Transverse colon (tissue), 4 donors: Measurements from ENCODE around the gene COIL. TPM values are rescaled to one million over a fixed set of nuclear protein-coding genes. Genes with fewer than 3 reads are reported as not detected.

Source experiments
- DNase-seq: peaks from one replicate; pipeline ENCODE4 v3.0.0-alpha.2; 2019
- H3K27ac ChIP-seq, 4 donors: fragments of 200-600 bp; sonication (generic); 2 replicates each; pipeline ENCODE4 v1.5.1; 2016 to 2018; ENCODE audit warnings: inconsistent platforms in 4 of 4
- H3K27me3 ChIP-seq: fragments of 200-600 bp; sonication (generic); 2 replicates; pipeline ENCODE4 v1.5.1; 2017; ENCODE audit warnings: inconsistent platforms
- H3K36me3 ChIP-seq, 4 donors: fragments of 200-600 bp; sonication (generic); 2 replicates each; pipeline ENCODE4 v1.5.1; 2017 to 2019; ENCODE audit warnings: inconsistent platforms in 4 of 4
- H3K4me1 ChIP-seq, 4 donors: fragments of 200-600 bp; sonication (generic); 2 replicates each; pipeline ENCODE4 v1.5.1; 2017 to 2020; ENCODE audit warnings: inconsistent platforms in 4 of 4
- H3K4me3 ChIP-seq, 4 donors: fragments of 200-600 bp; sonication (generic); 1 replicate in 1 of 4; 2 replicates in 3 of 4; pipeline versions ENCODE4 v1.5.1 to v1.6.1; 2017 to 2019; ENCODE audit warnings: inconsistent platforms in 4 of 4
- H3K9me3 ChIP-seq, 2 donors: fragments of 200-600 bp; sonication (generic); 2 replicates each; pipeline ENCODE4 v1.5.1; 2017 to 2019; ENCODE audit warnings: inconsistent platforms in 2 of 2
- CTCF ChIP-seq, 5 experiments: fragments of 200-600 bp in 3 of 5; fragments of 450-650 bp in 2 of 5; sonication (generic) in 3 of 5; IDR thresholded peaks; 1 replicate in 2 of 5; 2 replicates in 3 of 5; pipeline ENCODE4 v1.5.1; 2016 to 2017; ENCODE audit warnings: antibody characterized with exemption in 5 of 5, inconsistent platforms in 3 of 5, mild to moderate bottlenecking in 2 of 5, moderate library complexity in 1 of 5
- EP300 ChIP-seq: sonication (generic); formaldehyde crosslinking; IDR thresholded peaks from one replicate; pipeline ENCODE4 v1.6.1; 2017; ENCODE audit warnings: antibody characterized with exemption, low read depth
- POLR2A ChIP-seq: fragments of 450-650 bp; IDR thresholded peaks from one replicate; pipeline ENCODE4 v1.6.1; 2016; ENCODE audit warnings: antibody characterized with exemption, mild to moderate bottlenecking, moderate library complexity
- POLR2AphosphoS5 ChIP-seq, 3 donors: sonication (generic); formaldehyde crosslinking; IDR thresholded peaks; one replicate each; pipeline ENCODE4 v1.6.1; 2016; ENCODE audit warnings: antibody characterized with exemption in 3 of 3
- WGBS, 2 donors: methylation state at CpG; one replicate each; pipeline ENCODE4 v1.1.5; 2018; ENCODE audit warnings: low coverage in 1 of 2; 5-methylcytosine and 5-hydroxymethylcytosine counted together
- in situ Hi-C, 4 donors: fragments of 200-750 bp; cut with MboI; loops; one replicate each; pipeline versions ENCODE4 v1.15.0 to v1.15.1; 2017; ENCODE audit warnings: low sequenced_read_pairs in 3 of 4, low pct_ligation_motif_present in 1 of 4, low pct_unique_long_range_greater_than_20kb in 1 of 4
- intact Hi-C: fragments of 100-400 bp; cut with DNase I; formaldehyde crosslinking; loops from one replicate; pipeline ENCODE4 v1.15.1; 2023; ENCODE audit warnings: low total_unique reads
- total RNA-seq, 4 donors: library from RNA; depleted of rRNA; stranded (reverse); fragments of >200 nt; gene quantifications; one replicate each; pipeline ENCODE4 v1.1.0, GENCODE V29; 2016

Gene COIL
- total RNA-seq, 4 donors from 2014 or later, result 1.5 to 12.2 (median 8.2) TPM

- Histone ChIP-seq H3K36me3 (no peaks in the 10 kb centered on the region), H3K27ac (no peak overlapping the region), H3K27me3 (no peaks in the 10 kb centered on the region), H3K9me3 (peaks cover 7 to 8% of the 10 kb centered on the region in 2 donors), H3K4me1 (no peaks in the 10 kb centered on the region), H3K4me3 (no peak overlapping the region)
- WGBS, 2 donors, result 52 to 68% methylated on average over 2 of the region's 2 CpGs
- intact Hi-C loops, result no loop called here
- no peak for DNase-seq
- in situ Hi-C loops, result loop anchor here in 1 of 4 donors (25.0 kb wide), 1 partner anchor 114 kb away; no protein-coding TSS in a partner anchor
- no peak for TF ChIP-seq EP300
- TF ChIP-seq POLR2A, result no peak
- no peak for TF ChIP-seq POLR2AphosphoS5 (IDR thresholded peaks at IDR 0.05)
- TF ChIP-seq CTCF (IDR thresholded peaks at IDR 0.05), result no peak
Measured at GRCh38 chr17:56926704-56927103, 34.1 kb downstream of the COIL start.

GRCh38 chr17:56926270-56926669, 34.6 kb downstream of the COIL start:
- no peak for DNase-seq
- no peaks in the 10 kb centered on the region for H3K27me3 ChIP-seq
- intact Hi-C loops (no loop called here), in situ Hi-C loops (loop anchor here in 1 of 4 donors (25.0 kb wide), 1 partner anchor 114 kb away; no protein-coding TSS in a partner anchor)
- TF ChIP-seq EP300 (no peak), CTCF (IDR thresholded peaks at IDR 0.05) (no peak), POLR2AphosphoS5 (IDR thresholded peaks at IDR 0.05) (no peak), POLR2A (no peak)
- peaks cover 7 to 8% of the 10 kb centered on the region in 2 donors for H3K9me3 ChIP-seq
- H3K4me1 ChIP-seq, result no peaks in the 10 kb centered on the region
- no peak overlapping the region for H3K4me3 ChIP-seq
- no peaks in the 10 kb centered on the region for H3K36me3 ChIP-seq
- no peak overlapping the region for H3K27ac ChIP-seq

- Histone ChIP-seq H3K9me3 (peaks cover 7 to 8% of the 10 kb centered on the region in 2 donors), H3K4me1 (no peaks in the 10 kb centered on the region), H3K4me3 (no peak overlapping the region), H3K27me3 (no peaks in the 10 kb centered on the region), H3K36me3 (no peaks in the 10 kb centered on the region), H3K27ac (no peak overlapping the region)
- DNase-seq, result no peak
- 96 to 100% methylated on average over 2 of the region's 2 CpGs for WGBS, 2 donors
- intact Hi-C loops (no loop called here), in situ Hi-C loops (loop anchor here in 1 of 4 donors (25.0 kb wide), 1 partner anchor 113 kb away; no protein-coding TSS in a partner anchor)
- TF ChIP-seq POLR2A (no peak), CTCF (IDR thresholded peaks at IDR 0.05) (no peak), POLR2AphosphoS5 (IDR thresholded peaks at IDR 0.05) (no peak), EP300 (no peak)
Measured at GRCh38 chr17:56925088-56925487, 35.8 kb downstream of the COIL start.

GRCh38 chr17:56919717-56920116, 41.1 kb downstream of the COIL start:
- Histone ChIP-seq H3K36me3 (no peaks in the 10 kb centered on the region), H3K4me1 (peaks cover 4 to 21% (median 11%) of the 10 kb centered on the region in 4 donors), H3K27me3 (no peaks in the 10 kb centered on the region), H3K9me3 (no peaks in the 10 kb centered on the region), H3K27ac (no peak overlapping the region), H3K4me3 (no peak overlapping the region)
- in situ Hi-C loops (no loop called here), intact Hi-C loops (no loop called here)
- TF ChIP-seq CTCF (IDR thresholded peaks at IDR 0.05) (no peak), POLR2A (no peak), EP300 (no peak), POLR2AphosphoS5 (IDR thresholded peaks at IDR 0.05) (no peak)
- WGBS, 2 donors, result 97% methylated on average over 1 of the region's 1 CpG; no CpG with 5 or more reads in 1 of the 2 donors
- DNase-seq, result no peak
